Measurements from ENCODE around the gene CSPG4. TPM values are rescaled to one million over a fixed set of nuclear protein-coding genes. Genes with fewer than 3 reads are reported as not detected.

The CSPG4 gene
- total and polyA plus RNA-seq, 9 of the 15 experiments (the other 6 are each of a cell fraction or from before 2014, with no cell fraction given): under 0.01 to 0.07 (median 0.04) TPM; not detected in 5

- TF ChIP-seq CXXC5 (CRISPR knock-in tag; IDR thresholded peaks at IDR 0.05) (peak; percentile 89), SAP30 (IDR thresholded peaks at IDR 0.05; ENCODE audit: borderline replicate concordance, insufficient read depth, low read depth, low read length, poor library complexity, severe bottlenecking) (peak; percentile 91), ZEB2 (IDR thresholded peaks at IDR 0.05) (no peak), MTA1 (IDR thresholded peaks at IDR 0.05; ENCODE audit: borderline replicate concordance) (no peak), TBP (optimal IDR thresholded peaks at IDR 0.05; ENCODE audit: low read depth, low read length) (peak; percentile 96), NR2C2 (CRISPR knock-in tag; IDR thresholded peaks at IDR 0.05) (peak; percentile 82), NR2C2 (tag; IDR thresholded peaks at IDR 0.05) (peak; percentile 83), E2F6 (IDR thresholded peaks at IDR 0.05; ENCODE audit: borderline replicate concordance in 1 of 2, extremely low read depth in 1 of 2, insufficient read depth in 1 of 2, insufficient read length in 1 of 2, low read depth in 1 of 2, low read length in 1 of 2, poor library complexity in 1 of 2, severe bottlenecking in 1 of 2) (peak; percentile 20 to 38), UBTF (IDR thresholded peaks at IDR 0.05; ENCODE audit: borderline replicate concordance in 1 of 2, low read depth in 2 of 2, low read length in 2 of 2) (peak in 1 of 2 experiments; percentile 71; a peak in 1 of 4 replicates), MAZ (CRISPR knock-in tag; conservative IDR thresholded peaks at IDR 0.05 in 1 of 2, IDR thresholded peaks at IDR 0.05 in 1 of 2) (peak; percentile 75 to 98; a peak in 3 of 4 replicates), GTF3C2 (IDR thresholded peaks at IDR 0.05; ENCODE audit: borderline replicate concordance, extremely low read depth, insufficient read length) (no peak), TCF3 (CRISPR knock-in tag; IDR thresholded peaks at IDR 0.05) (peak; percentile 31), MTF1 (CRISPR knock-in tag; IDR thresholded peaks at IDR 0.05; ENCODE audit: borderline replicate concordance) (no peak), TCF7 (IDR thresholded peaks at IDR 0.05; ENCODE audit: borderline replicate concordance) (no peak), TAF9B (IDR thresholded peaks at IDR 0.05; ENCODE audit: partially characterized antibody) (peak; percentile 84)
- TF ChIP-seq, protein P1, sequence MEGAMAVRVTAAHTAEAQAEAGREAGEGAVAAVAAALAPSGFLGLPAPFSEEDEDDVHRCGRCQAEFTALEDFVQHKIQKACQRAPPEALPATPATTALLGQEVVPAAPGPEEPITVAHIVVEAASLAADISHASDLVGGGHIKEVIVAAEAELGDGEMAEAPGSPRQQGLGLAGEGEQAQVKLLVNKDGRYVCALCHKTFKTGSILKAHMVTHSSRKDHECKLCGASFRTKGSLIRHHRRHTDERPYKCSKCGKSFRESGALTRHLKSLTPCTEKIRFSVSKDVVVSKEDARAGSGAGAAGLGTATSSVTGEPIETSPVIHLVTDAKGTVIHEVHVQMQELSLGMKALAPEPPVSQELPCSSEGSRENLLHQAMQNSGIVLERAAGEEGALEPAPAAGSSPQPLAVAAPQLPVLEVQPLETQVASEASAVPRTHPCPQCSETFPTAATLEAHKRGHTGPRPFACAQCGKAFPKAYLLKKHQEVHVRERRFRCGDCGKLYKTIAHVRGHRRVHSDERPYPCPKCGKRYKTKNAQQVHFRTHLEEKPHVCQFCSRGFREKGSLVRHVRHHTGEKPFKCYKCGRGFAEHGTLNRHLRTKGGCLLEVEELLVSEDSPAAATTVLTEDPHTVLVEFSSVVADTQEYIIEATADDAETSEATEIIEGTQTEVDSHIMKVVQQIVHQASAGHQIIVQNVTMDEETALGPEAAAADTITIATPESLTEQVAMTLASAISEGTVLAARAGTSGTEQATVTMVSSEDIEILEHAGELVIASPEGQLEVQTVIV (CRISPR knock-in tag; IDR thresholded peaks at IDR 0.05; ENCODE audit: borderline replicate concordance): no peak
These were observed 72.8 kb downstream of the CSPG4 start, which contains the start of gene IMP3 (continued) for GRCh38 chr15:75639709-75640482.
